ENCODE measurements around the gene ROR2. TPM values are rescaled to one million over a fixed set of nuclear protein-coding genes. Genes with fewer than 3 reads are reported as not detected.

ROR2 gene
- total and polyA plus RNA-seq, 2 experiments from 2014 or later, result 8.1 to 18.8 TPM

- DNase-seq (ENCODE audit: low spot score) (no peak), ATAC-seq (no peak)
- H3K36me3 Mint-ChIP-seq (ENCODE audit: low read depth), result no peaks in the 10 kb centered on the region
- H3K79me2 ChIP-seq (replicated peaks; ENCODE audit: insufficient read depth), result peaks cover 6% of the 10 kb centered on the region; the same call in 1 of the 2 replicates
- H3K27me3 ChIP-seq (ENCODE audit: insufficient read depth), result no peaks in the 10 kb centered on the region
- H3K9me2 ChIP-seq (ENCODE audit: insufficient read depth), result no peaks in the 10 kb centered on the region
- peaks cover 3% of the 10 kb centered on the region; the same call in 1 of the 2 replicates for H4K20me1 ChIP-seq (replicated peaks; ENCODE audit: insufficient read depth)
- H2AFZ ChIP-seq, result no peak overlapping the region
- no peak overlapping the region for H3K27ac ChIP-seq (ENCODE audit: low read depth)
- H3K4me3 ChIP-seq, result no peak overlapping the region
- no peak for TF ChIP-seq ZNF462 (CRISPR knock-in tag; IDR thresholded peaks at IDR 0.05)
- no peak for TF ChIP-seq CTCF (conservative IDR thresholded peaks at IDR 0.05; ENCODE audit: low read depth in 2 of 2)
- no peak for TF ChIP-seq ZNF114 (CRISPR knock-in tag; IDR thresholded peaks at IDR 0.05)
- TF ChIP-seq EZH2 (IDR thresholded peaks at IDR 0.05; ENCODE audit: low read depth, unreplicated experiment), result no peak
- TF ChIP-seq JUNB (IDR thresholded peaks at IDR 0.05; ENCODE audit: unreplicated experiment), result no peak
- no peak for TF ChIP-seq EZH2phosphoT487 (IDR thresholded peaks at IDR 0.05; ENCODE audit: unreplicated experiment)
- TF ChIP-seq REST (IDR thresholded peaks at IDR 0.05; ENCODE audit: unreplicated experiment), result no peak
- no peak for TF ChIP-seq CREB1 (CRISPR knock-in tag; IDR thresholded peaks at IDR 0.05; ENCODE audit: low read depth)
- TF ChIP-seq STAT1 (IDR thresholded peaks at IDR 0.05; ENCODE audit: unreplicated experiment), result no peak
- no peaks in the 10 kb centered on the region for H3K36me3 ChIP-seq (ENCODE audit: insufficient read depth)
- H3K27me3 Mint-ChIP-seq (ENCODE audit: insufficient read depth, low read depth, poor library complexity), result peaks cover 11% of the 10 kb centered on the region
- no peaks in the 10 kb centered on the region for H3K9me3 Mint-ChIP-seq
- peaks cover 19% of the 10 kb centered on the region for H3K4me1 Mint-ChIP-seq
- no peak overlapping the region for H3K27ac Mint-ChIP-seq
- peaks cover 5% of the 10 kb centered on the region; the same call in 1 of the 2 replicates for H3K4me1 ChIP-seq (ENCODE audit: insufficient read depth)
- no peak overlapping the region for H3K4me3 Mint-ChIP-seq
- H3K4me2 ChIP-seq, result no peak overlapping the region
- H3F3A ChIP-seq (replicated peaks; ENCODE audit: low read depth), result no peaks in the 10 kb centered on the region
These were observed 114.4 kb downstream of the ROR2 start for GRCh38 chr9:91835632-91836031.

Data from GM23338 (cell line).